AG09319 (cell line): Measurements from ENCODE around the gene BMPER.

ENCODE experiments used
- DNase-seq: peaks from one replicate; pipeline ENCODE4 v3.0.0-alpha.2; 2010; ENCODE audit warnings: low read depth; ENCODE audit errors: extremely low read depth
- TF ChIP-seq, protein P1 (sequence below): IDR thresholded peaks from 2 replicates; pipeline ENCODE4 v1.5.1; 2011; ENCODE audit warnings: low read depth, mild to moderate bottlenecking, inconsistent platforms, low read length, moderate library complexity

BMPER gene

DNA sequence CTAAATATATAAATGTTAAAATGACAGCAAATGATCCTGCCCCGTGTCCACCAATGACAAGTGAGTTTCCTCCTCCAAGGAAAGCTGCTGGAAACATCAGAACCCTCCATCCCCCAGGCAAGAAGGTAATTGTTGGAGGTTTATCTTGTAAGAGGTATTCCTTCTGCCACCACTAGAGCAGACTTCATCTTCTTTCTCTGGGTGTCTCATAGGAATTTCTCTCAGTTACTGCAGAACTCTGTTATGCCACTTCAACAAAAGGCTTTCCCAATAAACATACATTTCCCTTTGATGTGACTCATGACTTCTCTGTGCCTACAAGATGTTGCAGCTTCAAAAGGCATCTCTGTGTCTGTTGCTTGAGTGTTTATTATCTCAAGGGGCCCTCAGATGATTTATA, 279.1 kb downstream of the BMPER start:
- TF ChIP-seq, protein P1, sequence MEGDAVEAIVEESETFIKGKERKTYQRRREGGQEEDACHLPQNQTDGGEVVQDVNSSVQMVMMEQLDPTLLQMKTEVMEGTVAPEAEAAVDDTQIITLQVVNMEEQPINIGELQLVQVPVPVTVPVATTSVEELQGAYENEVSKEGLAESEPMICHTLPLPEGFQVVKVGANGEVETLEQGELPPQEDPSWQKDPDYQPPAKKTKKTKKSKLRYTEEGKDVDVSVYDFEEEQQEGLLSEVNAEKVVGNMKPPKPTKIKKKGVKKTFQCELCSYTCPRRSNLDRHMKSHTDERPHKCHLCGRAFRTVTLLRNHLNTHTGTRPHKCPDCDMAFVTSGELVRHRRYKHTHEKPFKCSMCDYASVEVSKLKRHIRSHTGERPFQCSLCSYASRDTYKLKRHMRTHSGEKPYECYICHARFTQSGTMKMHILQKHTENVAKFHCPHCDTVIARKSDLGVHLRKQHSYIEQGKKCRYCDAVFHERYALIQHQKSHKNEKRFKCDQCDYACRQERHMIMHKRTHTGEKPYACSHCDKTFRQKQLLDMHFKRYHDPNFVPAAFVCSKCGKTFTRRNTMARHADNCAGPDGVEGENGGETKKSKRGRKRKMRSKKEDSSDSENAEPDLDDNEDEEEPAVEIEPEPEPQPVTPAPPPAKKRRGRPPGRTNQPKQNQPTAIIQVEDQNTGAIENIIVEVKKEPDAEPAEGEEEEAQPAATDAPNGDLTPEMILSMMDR: no peak
- no peak for DNase-seq

DNA sequence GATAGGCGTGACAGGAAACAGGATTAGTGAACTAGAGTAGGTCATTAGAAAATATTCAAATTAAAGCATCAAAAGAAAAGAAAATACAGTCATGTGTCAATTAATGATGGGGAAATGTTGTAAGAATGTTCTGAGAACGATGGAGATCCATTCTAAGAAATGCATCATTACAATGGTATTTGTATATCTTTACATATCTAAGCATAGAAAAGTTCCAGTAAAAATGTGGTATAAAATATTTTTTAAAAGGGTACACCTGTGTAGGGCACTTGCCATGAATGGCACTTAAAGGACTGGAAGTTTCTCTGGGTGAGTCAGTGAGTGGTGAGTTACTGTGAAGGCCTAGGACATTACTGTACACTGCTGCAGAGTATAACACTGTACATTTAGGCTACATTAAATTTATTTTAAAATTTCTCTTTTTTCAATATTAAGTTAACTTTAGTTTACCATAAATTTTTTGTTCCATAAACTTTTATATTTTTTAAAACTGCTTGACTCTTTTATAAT, 282.5 kb downstream of the BMPER start:
- TF ChIP-seq, protein P1: no peak
- DNase-seq: no peak

DNA sequence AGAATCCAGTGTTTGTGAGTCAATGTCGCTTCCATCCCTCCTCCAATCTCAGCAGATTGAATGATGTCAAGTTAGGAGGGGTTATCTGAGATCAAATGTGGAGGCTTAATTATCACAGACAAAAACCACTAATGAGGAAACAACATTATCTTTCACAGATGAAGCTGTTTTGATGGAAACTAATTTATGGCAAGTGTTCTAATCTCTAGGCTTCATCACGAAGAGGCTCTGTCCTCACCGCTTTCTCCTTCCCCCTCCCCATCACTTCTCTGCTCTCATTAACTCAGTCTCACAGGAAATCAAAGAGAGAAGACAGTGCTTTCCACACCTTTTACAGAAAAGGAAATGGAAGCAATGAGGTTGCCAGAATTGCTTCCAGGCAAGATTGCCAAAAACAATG, 283.7 kb downstream of the BMPER start:
- TF ChIP-seq, protein P1: no peak
- no peak for DNase-seq

DNA sequence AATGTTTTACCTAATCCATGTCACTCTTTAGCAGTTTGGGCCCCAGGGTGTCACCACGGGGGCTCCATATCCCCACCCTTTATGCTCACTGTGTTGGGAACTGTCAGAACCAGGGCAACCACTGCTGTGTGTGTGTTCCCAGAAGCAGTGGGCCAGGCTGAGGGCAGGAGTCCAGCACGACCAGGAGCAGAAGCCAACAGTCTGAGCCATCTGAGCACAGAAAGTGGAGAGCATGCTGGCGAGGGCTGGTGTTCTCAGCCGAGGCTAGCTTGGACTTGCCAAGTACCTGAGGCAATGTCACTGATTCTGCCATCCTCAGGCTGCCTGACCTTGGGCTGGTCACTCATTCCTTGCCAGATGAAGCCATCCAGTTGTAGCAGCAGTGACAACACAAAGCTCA, 285.0 kb downstream of the BMPER start:
- DNase-seq: no peak
- TF ChIP-seq, protein P1: no peak

DNA sequence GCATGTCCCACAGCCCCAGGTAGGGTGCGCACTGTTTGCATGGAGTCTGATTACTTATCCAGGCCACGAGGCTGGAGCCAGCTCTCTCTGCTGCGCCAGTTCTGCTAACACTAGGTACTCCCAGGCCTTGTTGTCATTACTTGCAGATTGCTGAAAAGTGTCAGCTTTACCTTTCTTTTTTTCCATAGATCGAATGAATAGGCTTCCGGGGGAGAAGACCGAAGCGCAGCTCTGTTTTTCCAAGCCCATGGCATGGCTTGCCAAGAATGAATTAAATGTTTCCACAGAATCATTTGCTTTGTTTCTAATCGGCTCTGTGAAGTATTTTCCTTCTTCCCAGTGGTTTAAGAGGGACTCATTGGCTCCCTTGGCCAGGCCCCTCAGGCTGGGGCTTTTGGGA, 285.8 kb downstream of the BMPER start:
- no peak for DNase-seq
- TF ChIP-seq, protein P1: no peak

DNA sequence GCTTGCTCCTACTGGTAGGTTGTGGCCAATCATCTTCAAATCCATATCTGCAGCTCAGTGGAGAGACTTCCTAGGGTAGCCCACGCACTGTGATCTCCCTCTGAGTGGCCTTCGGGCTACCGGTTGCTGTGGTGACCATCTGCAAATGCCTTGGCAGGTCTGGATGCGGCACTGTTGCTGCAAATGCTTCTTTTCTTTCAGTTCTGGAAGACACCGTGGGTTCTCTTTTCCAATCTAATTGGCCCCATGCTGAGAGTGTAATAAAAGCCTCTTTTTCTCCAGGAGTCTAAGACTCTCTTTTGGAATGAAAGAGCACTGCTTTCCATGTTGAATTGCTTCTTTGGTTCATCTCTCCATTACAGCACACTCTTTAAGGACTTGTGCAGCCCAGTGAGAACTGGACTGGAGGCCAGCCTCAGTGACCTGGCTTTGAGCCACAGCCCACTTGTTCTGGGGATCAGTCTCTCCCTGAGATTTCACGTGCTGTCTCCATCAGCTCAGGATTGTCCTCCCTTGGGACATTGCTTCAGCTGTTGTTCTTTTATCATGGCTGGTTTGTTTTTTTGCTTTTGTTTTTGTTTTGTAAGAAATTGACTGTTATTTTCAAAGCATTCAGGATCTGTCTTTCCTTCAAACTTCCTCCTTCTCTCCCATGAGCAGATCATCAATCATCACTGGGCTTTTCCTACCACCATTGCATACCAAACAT, 286.6 kb downstream of the BMPER start:
- DNase-seq: no peak
- TF ChIP-seq, protein P1: no peak

DNA sequence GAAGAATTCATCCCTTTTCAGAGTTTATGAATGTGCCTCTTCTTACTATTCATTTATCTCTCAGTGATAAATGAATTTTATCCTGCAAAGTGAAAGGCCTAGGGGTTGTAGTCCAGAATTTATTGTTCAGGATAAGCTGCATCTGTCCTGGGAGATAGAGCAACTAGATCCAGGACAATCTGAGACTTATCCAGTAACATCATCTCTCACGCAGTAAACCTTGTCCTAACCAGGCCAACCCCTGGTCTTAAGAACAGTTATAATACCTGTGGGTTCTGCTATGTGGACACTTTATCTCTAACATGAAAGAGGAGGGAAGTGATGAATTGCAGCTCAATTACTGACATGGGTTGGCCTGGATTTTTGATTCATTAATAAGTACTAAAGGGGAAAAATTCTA, 287.6 kb downstream of the BMPER start:
- TF ChIP-seq, protein P1: no peak
- no peak for DNase-seq
